Islet of Langerhans (tissue), 1 donor: ENCODE data around the gene CYP27B1.
"Not testable (repeated sequence)": the region's sequence is repeated elsewhere in the genome, so short reads cannot be mapped to it uniquely, and the experiment has no call there.

Experiments used
- FAIRE-seq: peaks from one replicate; lab custom pipeline; 2011; peaks lifted over from hg19 to GRCh38; lab: Jason Lieb, UNC

The CYP27B1 gene

DNA sequence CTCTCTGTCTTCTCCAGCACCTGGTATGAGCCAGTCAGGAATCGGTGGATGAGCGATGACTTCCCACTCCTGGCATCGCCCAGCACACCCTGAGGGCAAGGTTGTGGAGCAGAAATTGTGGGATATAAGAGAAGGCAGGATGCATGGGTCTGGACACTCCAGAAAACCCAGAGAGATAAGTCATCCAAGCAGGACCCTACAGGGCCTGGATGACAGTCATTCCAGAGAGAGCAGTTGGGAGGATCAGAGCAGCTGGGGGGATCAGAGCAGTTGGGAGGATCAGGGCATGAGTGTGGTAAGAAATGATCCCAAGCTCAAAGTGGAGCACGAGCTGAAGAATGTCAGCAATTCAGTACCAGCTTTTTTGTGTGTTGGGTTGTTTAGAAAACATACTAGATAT, 32.3 kb downstream of the CYP27B1 start:
- no peak for FAIRE-seq

DNA sequence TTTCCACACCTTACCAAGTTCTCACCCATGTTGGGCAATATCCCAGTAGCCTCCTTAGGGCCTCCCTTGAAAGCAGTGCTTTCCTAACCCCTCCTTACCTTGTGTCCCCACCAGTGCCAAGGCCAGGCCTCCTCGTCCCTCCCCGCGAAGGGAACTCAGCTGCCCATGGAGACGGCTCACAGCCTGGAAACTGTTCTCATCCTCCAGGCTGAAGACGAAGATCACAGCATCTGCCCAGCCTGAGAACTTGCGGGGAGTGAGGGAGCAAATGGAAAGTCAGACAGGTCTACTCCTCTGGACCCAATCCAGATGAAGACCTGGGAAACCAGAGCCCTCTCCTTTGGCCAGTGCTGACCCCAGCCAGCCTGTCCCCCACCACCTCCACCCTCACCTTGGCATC, 33.0 kb downstream of the CYP27B1 start:
- FAIRE-seq, result no peak

- FAIRE-seq, result no peak
Observed at GRCh38 chr12:57732726-57733593, 33.9 kb downstream of the CYP27B1 start.

DNA sequence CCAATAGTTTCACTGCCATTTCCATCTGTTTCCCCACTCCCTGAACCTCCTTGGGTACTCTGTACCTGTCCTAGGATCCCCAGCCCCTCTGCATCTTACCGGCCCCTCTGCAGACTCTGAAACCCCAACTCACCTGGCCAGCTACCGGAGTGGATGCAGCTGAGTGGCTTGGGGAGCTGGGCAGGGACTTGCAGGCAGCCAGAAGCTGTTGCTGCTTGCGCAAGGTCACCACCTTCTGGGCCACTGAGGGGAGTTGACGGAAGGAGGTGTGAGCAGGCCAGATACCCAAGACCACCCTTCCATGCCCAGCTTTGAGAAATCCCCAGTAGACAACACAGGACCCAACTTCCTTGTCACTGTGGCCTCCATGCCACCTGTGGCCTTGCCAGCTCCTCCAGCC, 34.6 kb downstream of the CYP27B1 start:
- no peak for FAIRE-seq

GRCh38 chr12:57731411-57732080, 35.3 kb downstream of the CYP27B1 start:
- no peak for FAIRE-seq

DNA sequence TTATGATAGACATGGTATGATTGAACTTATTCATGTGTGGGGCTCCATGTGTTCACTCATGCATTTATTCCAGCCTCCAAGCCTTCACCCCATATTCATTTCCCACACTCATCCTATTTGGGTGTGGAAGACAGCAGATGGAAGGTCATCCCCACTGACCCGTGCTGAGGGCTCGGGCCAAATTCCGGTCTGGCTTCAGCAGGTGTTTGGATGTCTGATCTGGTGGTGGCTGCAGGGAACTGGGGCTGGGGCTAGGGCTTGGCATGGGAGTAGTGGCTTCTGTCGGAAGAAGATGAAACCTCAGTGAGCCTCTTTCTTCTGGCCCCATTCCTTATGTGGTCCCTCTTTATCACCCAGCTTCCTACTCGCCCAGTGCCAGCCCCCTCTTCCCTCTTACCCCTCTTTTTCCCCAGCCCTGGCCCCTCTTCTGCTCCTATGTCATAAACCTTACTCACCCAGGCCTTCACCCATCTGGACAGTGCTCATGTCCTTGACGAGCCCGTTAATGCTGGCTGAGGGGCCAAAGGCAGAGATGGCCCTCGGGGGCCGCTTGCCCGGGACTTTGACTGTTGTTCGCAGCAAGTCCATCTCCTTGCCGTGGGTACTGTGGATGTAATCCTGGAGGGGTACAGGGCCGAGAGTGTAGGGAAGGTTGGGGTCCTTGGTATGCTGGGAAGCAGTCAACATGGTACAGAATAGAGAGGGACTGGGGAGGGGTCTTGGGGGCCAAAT, 36.4 kb downstream of the CYP27B1 start:
- FAIRE-seq, result no peak

DNA sequence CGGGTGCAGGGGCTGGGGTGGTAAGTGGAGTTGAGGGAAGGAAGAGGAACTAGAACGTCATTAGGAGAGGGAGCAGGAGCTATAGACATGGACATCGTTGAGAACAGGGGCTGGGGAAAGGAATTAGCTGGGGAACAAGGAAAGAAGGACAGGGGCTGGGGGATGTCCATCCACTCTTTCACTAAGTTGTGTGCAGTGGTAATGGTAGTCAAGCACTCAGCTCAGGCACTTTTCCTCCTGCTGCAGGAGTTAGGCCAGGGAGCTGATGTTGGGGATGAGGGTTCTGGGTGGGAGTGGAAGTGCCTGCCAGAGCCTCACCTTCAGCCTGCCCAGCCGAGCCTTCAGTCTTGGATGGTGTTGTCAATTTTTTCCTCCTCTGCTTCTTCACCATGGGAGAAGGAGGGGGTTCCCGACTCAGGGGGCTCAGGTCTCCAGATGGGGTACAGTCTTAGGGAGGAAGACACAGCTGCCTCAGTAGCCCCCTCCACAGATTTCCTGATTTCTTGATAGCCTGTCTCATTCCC, 37.5 kb downstream of the CYP27B1 start:
- no peak for FAIRE-seq

DNA sequence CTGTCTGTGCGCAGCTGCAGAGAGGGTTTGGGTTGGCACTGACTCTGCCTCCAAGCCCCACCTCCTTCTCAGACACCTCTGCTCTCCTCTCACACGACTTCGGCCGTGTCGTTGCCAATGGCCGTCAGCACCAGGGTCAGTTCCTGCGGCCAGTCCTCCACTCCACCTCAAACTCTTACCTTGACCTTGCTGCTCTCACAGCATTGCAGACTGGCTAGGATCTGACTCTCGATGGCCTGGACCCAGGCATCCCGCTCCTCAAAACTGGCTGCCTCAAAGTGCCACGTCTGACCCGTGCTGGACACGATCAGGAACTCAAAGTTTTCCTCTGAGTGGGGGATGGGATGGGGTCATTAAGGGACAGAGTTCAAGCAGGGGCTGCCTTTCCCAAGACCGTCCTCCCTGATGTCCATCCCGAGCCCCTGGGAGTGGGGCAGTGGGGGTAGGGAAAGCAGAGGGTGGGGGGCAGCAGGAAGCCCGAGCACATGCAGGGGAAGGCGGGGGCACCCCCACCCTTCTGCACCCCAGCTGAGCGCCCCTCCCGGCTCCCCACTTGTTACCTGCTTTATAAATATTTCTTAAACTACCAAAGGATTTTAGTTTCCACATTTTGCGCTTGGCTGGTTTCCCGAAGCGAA, 39.0 kb downstream of the CYP27B1 start:
- FAIRE-seq, result no peak

GRCh38 chr12:57726884-57727757, 39.8 kb downstream of the CYP27B1 start:
- no peak for FAIRE-seq

DNA sequence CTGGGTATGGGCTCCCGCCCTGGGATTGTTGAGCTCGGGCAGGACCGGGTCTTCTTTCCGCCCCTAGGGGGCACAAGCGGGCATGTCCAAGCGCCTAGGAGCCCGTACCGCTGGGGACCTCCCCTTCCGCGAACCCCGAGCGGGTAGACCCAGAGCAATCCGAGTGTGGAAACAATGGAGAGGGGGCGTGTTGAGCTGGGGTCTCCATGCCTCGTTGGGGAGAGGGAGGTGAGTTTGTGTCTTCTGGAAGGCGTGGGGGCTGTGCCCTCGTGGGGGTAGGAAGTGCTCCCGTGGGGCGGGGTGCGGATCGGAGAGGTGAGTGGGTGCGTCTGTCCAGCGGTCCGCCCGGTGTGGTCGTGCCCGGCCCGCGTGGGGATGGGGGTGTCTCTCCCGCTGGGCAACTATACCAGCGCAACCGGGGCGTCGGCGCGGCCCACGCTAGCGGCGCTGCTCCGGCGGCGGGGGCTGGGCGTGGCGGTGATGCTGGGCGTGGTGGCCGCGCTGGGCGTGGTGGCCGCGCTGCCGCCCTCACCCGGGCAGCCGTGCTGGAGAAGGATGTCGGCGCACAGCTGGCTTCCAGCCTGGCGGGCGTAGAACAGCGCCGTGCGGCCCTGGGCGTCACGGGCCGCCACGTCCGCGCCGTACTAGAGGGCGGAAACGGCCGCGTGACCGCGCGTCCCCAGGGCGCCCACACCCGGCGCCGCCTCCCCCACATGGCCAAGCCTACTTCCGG, 40.6 kb downstream of the CYP27B1 start:
- FAIRE-seq, result no peak

- no peak for FAIRE-seq
Observed at GRCh38 chr12:57725851-57726150, 41.1 kb downstream of the CYP27B1 start.

GRCh38 chr12:57724936-57725740, 41.7 kb downstream of the CYP27B1 start:
- FAIRE-seq, result no peak

DNA sequence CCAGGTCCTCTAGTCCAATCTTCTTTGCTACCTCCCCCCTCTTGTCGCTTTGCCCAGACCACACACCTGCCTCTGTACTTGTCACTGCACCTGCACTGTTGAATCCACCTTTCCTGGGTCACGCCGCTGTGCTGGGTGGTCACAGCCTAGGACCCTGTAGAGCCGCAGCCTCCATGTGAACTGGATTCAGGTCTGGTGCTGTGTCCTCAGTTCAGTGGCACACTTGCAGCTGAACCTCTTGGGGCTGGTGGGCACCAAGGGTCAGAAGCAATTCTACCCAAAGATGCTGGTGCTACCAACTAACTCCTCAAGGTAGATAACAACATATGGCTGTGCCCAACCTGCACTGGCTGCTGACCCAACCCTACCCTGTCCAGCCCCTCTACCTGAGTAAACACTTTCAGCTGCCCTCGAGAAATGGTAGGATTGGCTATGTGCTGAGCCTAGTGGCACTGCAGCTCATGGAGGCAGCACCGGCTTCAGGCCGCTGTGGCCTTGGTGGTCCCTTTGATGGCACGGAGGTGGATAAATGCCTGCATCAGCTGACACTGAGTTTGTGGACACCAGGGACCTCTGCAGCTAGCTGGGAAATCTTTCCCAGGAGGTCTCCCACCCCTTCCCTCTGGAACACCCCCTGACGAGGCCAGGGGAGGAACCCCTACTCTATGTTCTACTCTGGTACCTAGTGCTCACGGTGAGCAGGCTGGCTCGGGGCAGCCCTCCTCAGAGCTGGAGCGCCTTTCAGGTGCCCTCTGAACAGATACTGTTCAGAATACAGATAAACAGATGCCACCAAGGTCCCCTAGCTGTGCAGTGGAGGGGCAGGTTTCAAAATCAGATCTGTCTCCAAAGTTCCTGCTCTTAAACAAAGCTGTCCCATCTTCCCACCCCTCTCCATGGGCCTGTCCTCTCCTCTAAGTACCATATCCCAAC, 42.6 kb downstream of the CYP27B1 start:
- FAIRE-seq, result no peak

DNA sequence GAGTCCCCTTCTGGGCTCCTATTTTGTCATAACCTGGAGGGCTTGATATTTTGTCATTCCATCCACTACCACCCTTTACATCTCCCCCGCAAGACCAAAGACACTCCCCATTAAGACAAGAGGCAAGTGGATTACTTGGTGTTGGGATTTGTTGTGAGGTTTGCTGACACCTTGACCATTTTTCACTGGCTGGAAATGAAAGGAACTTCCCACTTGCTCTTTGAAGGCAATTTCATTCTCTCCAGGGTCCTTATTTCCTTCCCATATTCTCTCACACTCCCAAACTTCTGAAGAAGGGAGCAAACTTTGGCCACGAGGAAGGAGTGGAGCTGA, 43.3 kb downstream of the CYP27B1 start:
- no peak for FAIRE-seq

- FAIRE-seq, result no peak
Observed at GRCh38 chr12:57722716-57723629, 43.9 kb downstream of the CYP27B1 start.

DNA sequence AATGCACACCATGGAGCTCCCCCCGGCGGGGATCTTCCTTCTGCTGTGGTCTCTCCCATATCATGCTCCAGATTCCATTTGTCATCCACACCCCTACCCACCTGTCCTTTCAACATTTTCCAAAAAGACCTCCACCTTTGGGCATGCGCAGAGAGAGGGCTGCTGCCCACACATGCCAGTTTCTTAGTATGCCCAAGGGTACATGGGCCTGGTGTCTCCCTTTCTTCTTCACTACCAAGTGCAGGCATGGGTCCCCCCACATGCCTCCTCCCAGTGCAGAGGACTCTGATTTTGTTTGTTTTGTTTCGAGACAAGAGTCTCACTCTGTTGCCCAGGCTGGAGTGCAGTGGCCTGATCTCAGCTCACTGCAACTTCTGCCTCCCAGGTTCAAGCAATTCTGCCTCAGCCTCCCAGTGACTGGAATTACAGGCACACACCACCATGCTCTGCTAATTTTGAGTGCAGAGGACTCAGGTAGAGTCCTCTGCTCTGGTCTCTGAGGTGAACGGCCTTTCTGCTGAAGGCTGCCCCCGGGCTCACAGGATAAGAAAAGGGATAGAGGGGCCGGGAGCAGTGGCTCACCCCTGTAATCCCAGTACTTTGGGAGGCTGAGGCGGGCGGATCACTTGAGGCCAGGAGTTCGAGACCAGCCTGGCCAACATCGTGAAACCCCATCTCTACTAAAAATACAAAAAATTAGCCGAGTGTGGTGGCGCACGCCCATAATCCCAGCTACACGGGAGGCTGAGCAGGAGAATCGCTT, 44.9 kb downstream of the CYP27B1 start:
- not testable (repeated sequence) for FAIRE-seq
